Smooth muscle cell (in vitro differentiated cells): ENCODE measurements around the gene PRKG1. TPM values are rescaled to one million over a fixed set of nuclear protein-coding genes. Genes with fewer than 3 reads are reported as not detected.
A peak's percentile ranks its signal among the peaks of the same experiment; 100 is the strongest.

ENCODE experiments used
- DNase-seq: peaks from one replicate; lab custom pipeline; 2025; ENCODE audit not compliant: unreplicated experiment; lab: John Stamatoyannopoulos, UW
- H2AFZ ChIP-seq: fragments of 200-600 bp; sonication (generic); 2 replicates; pipeline ENCODE4 v1.6.0; 2016; ENCODE audit warnings: antibody characterized with exemption, low read depth, mild to moderate bottlenecking
- H3F3A ChIP-seq: fragments of 200-600 bp; sonication (generic); 2 replicates; pipeline ENCODE4 v1.6.0; 2017; ENCODE audit warnings: antibody characterized with exemption, low read depth
- H3K27ac ChIP-seq: fragments of 200-600 bp; sonication (generic); 2 replicates; pipeline ENCODE4 v1.5.1; 2016; ENCODE audit warnings: low read depth, mild to moderate bottlenecking
- H3K27me3 ChIP-seq: fragments of 200-600 bp; sonication (generic); 2 replicates; pipeline ENCODE4 v1.6.1; 2016; ENCODE audit warnings: low read depth, mild to moderate bottlenecking
- H3K36me3 ChIP-seq: fragments of 200-600 bp; sonication (generic); 2 replicates; pipeline ENCODE4 v1.5.1; 2016; ENCODE audit warnings: low read depth
- H3K4me1 ChIP-seq: fragments of 200-600 bp; sonication (generic); 2 replicates; pipeline ENCODE4 v1.5.1; 2016; ENCODE audit warnings: low read depth
- H3K4me2 ChIP-seq: fragments of 200-600 bp; sonication (generic); 2 replicates; pipeline ENCODE4 v1.6.0; 2016; ENCODE audit warnings: mild to moderate bottlenecking
- H3K4me3 ChIP-seq: fragments of 200-600 bp; sonication (generic); 2 replicates; pipeline ENCODE4 v1.5.1; 2016; ENCODE audit warnings: mild to moderate bottlenecking
- H3K79me2 ChIP-seq: fragments of 200-600 bp; sonication (generic); 2 replicates; pipeline ENCODE4 v1.6.0; 2016; ENCODE audit warnings: low read depth, mild to moderate bottlenecking
- H3K9ac ChIP-seq: fragments of 200-600 bp; sonication (generic); 2 replicates; pipeline ENCODE4 v1.6.0; 2016; ENCODE audit warnings: low read depth
- H3K9me3 ChIP-seq: fragments of 200-600 bp; sonication (generic); replicated peaks from 2 replicates; pipeline ENCODE4 v1.5.1; 2016; ENCODE audit warnings: low read depth
- H4K20me1 ChIP-seq: fragments of 200-600 bp; sonication (generic); 2 replicates; pipeline ENCODE4 v1.6.0; 2016; ENCODE audit warnings: low read depth
- WGBS: methylation state at CpG from one replicate; pipeline ENCODE4 v1.1.7; 2016; ENCODE audit warnings: low lambda C conversion rate; 5-methylcytosine and 5-hydroxymethylcytosine counted together
- polyA plus RNA-seq: library from polyadenylated mRNA; unstranded; fragments of >200 nt; fragmentation: Nextera tagmentation; extraction: Ambion mirVana; gene quantifications from 2 replicates; pipeline ENCODE4 v1.2.1, GENCODE V29; 2016
- total RNA-seq: library from RNA; depleted of rRNA; stranded (reverse); fragments of >200 nt; gene quantifications from 2 replicates; pipeline ENCODE4 v1.2.3, GENCODE V29; 2014
- TF ChIP-seq, protein P1 (sequence below): fragments of 200-600 bp; sonication (generic); IDR thresholded peaks from 2 replicates; pipeline ENCODE4 v1.5.1; 2017; ENCODE audit warnings: borderline replicate concordance, mild to moderate bottlenecking, antibody characterized with exemption; ENCODE audit not compliant: insufficient read depth, poor library complexity, severe bottlenecking

Gene PRKG1
- total and polyA plus RNA-seq, 2 experiments from 2014 or later = 7.2 to 13.4 TPM

DNA sequence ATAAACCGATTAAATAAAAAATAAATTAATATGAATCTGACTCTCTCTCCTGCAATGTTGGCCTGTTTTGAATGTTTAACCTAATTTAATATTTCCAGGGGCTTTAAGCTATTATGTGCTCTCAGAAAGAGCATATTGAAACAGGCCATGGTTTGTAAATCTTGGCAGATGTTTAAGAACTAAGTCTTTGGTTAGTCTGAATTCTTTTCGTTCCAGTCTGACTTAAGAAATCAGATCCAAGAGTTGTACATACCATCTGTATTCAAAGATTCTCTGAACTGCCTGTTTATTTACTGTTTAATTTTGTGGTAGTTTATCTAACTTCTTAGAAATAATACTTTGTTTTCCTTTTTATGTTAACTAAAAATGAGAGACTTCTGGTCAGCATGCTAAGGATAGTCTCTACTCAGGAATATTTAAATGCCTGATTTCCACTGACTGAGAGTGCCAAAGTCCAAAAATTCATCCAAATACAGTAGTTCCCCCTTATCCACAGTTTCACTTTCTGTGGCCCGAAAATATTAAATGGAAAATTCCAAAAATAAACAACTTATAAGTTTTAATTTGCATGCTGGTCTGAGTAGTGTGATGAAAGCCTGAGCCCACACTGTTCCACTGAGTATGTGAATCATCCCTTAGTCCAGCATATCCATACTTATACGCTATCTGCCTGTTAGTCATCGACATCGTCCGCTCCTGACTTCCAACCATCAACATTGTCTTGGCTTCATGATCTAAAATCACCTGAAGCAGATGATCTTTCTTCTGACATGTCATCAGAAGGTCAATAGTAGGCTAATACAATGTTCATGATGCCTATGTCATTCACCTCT, 863.2 kb downstream of the PRKG1 start:
- peaks cover 15% of the 10 kb centered on the region for H3K4me1 ChIP-seq
- peak overlapping the region; percentile 63 for H3K9ac ChIP-seq
- WGBS = 38% methylated on average over 7 of the region's 7 CpGs
- TF ChIP-seq, protein P1, sequence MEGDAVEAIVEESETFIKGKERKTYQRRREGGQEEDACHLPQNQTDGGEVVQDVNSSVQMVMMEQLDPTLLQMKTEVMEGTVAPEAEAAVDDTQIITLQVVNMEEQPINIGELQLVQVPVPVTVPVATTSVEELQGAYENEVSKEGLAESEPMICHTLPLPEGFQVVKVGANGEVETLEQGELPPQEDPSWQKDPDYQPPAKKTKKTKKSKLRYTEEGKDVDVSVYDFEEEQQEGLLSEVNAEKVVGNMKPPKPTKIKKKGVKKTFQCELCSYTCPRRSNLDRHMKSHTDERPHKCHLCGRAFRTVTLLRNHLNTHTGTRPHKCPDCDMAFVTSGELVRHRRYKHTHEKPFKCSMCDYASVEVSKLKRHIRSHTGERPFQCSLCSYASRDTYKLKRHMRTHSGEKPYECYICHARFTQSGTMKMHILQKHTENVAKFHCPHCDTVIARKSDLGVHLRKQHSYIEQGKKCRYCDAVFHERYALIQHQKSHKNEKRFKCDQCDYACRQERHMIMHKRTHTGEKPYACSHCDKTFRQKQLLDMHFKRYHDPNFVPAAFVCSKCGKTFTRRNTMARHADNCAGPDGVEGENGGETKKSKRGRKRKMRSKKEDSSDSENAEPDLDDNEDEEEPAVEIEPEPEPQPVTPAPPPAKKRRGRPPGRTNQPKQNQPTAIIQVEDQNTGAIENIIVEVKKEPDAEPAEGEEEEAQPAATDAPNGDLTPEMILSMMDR = no peak
- peaks cover 7% of the 10 kb centered on the region for H3F3A ChIP-seq
- no peaks in the 10 kb centered on the region for H3K27me3 ChIP-seq
- H3K27ac ChIP-seq = peak overlapping the region; percentile 94
- no peaks in the 10 kb centered on the region for H4K20me1 ChIP-seq
- H3K4me3 ChIP-seq = peak overlapping the region; percentile 21
- H3K9me3 ChIP-seq = no peaks in the 10 kb centered on the region
- H2AFZ ChIP-seq = no peak overlapping the region
- no peaks in the 10 kb centered on the region for H3K36me3 ChIP-seq
- no peak for DNase-seq
- H3K79me2 ChIP-seq = no peaks in the 10 kb centered on the region
- peak overlapping the region; percentile 55 for H3K4me2 ChIP-seq

DNA sequence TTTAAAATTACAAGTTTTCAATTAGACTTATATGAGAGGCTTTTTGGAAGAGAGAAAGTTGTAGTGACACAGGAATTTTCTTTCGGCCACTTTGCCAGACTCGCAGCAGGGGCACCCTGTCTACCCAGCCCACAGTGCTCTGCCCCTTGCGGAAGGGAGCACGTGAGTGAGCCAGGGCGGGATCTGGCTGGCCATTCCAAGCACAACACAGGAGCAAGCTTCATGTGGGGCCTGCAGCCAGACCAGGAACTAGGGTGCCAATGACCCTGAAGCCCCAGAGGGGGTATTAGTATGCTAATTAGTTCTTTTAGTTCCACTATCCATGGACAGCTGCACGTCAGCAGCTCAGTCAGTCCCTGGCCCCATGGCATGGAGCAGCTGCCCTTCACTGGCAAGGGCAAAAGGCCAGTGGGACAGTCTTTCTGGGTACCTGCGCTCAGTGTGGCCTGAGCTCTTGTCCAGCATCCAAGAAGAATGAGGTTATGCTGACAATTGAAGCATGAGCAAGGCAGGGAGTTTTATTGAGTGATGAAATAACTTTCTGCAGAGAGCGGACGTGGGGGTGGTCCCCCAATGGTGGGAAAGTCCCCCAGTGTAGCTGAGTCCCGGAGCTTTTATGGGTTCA, 876.2 kb downstream of the PRKG1 start:
- Histone ChIP-seq H3K9ac (no peak overlapping the region), H3K79me2 (no peaks in the 10 kb centered on the region), H3K36me3 (no peaks in the 10 kb centered on the region), H3K4me2 (no peak overlapping the region), H3K4me1 (peaks cover 5% of the 10 kb centered on the region), H3K27ac (no peak overlapping the region), H3K9me3 (no peaks in the 10 kb centered on the region), H2AFZ (no peak overlapping the region), H3K27me3 (no peaks in the 10 kb centered on the region), H3K4me3 (no peak overlapping the region), H3F3A (no peaks in the 10 kb centered on the region), H4K20me1 (no peaks in the 10 kb centered on the region)
- TF ChIP-seq, protein P1 = no peak
- 95% methylated on average over 10 of the region's 10 CpGs for WGBS
- no peak for DNase-seq

DNA sequence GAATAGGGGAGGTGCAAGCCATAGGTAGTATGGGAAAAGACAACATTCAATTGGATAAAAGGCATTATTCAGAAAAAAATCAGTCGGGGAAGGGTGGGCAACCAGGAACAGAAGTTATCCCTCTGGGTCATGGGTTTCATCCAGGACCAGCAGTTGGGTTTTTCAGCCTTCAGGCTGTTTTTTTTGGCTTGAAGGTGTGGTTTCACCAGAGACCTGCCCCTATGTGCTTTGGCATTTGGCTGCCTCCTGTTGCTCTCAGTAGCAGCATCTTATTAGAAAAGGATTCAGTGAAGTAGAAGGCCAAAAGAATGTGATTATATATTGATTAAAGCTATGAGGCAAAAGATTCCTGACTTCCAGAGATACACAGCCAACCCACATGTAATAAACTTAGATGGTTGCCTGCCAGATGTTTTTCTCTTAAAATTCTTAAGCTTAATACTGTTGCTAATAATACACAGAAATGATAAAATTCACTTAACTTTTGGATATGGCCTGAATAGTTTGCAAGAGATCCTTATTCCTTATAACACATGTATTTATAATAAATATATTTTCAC, 876.8 kb downstream of the PRKG1 start:
- Histone ChIP-seq H3K36me3 (no peaks in the 10 kb centered on the region), H2AFZ (no peak overlapping the region), H3K4me3 (no peak overlapping the region), H3K4me2 (no peak overlapping the region), H3K4me1 (peaks cover 11% of the 10 kb centered on the region), H4K20me1 (no peaks in the 10 kb centered on the region), H3K9me3 (no peaks in the 10 kb centered on the region), H3K27ac (no peak overlapping the region), H3K9ac (no peak overlapping the region), H3F3A (no peaks in the 10 kb centered on the region), H3K27me3 (no peaks in the 10 kb centered on the region), H3K79me2 (no peaks in the 10 kb centered on the region)
- TF ChIP-seq, protein P1 = no peak
- no peak for DNase-seq
- 97% methylated on average over 1 of the region's 1 CpG for WGBS
